ENCODE results near the gene CAMK1D.

Gene CAMK1D

DNA sequence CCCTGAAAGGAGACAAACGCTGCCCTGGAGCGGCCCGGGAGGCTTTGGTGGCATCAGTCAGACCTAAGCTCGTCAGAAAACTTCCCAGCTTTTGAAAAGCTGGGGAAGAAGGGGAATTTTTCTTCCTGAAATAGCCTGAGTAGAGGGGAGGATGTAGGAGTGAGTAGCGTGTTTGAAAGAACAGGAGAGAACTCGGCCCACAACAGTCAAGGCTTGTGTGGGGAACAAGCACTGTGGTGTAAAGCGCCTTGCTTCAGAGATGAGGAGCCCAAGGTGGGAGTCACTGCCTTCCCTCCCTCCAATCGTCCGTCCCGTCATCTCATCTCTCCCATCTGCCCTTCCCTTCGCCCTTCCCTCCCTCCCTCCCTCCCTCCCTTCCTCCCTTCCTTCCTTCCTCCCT is 273.3 kb downstream of the CAMK1D start:
- H3K9me3 ChIP-seq (replicated peaks; ENCODE audit: insufficient read depth, low read length), result no peaks in the 10 kb centered on the region
- no peak overlapping the region for H3K4me2 ChIP-seq (ENCODE audit: low read depth, low read length)
- H3K36me3 ChIP-seq (replicated peaks; ENCODE audit: insufficient read depth, low read length), result no peaks in the 10 kb centered on the region
- H3K9me2 ChIP-seq (replicated peaks; ENCODE audit: insufficient read depth, low read length), result no peaks in the 10 kb centered on the region
- peaks cover 10% of the 10 kb centered on the region for H3K79me2 ChIP-seq (ENCODE audit: low read length)
- no peaks in the 10 kb centered on the region for H4K20me1 ChIP-seq (ENCODE audit: insufficient read depth, low read length)
- H3K27me3 ChIP-seq (replicated peaks; ENCODE audit: insufficient read depth, low read length), result no peaks in the 10 kb centered on the region
- H3K9ac ChIP-seq (ENCODE audit: low read length), result no peak overlapping the region
- H3F3A ChIP-seq (ENCODE audit: insufficient read depth, low read length), result no peaks in the 10 kb centered on the region
- TF ChIP-seq, protein P1, sequence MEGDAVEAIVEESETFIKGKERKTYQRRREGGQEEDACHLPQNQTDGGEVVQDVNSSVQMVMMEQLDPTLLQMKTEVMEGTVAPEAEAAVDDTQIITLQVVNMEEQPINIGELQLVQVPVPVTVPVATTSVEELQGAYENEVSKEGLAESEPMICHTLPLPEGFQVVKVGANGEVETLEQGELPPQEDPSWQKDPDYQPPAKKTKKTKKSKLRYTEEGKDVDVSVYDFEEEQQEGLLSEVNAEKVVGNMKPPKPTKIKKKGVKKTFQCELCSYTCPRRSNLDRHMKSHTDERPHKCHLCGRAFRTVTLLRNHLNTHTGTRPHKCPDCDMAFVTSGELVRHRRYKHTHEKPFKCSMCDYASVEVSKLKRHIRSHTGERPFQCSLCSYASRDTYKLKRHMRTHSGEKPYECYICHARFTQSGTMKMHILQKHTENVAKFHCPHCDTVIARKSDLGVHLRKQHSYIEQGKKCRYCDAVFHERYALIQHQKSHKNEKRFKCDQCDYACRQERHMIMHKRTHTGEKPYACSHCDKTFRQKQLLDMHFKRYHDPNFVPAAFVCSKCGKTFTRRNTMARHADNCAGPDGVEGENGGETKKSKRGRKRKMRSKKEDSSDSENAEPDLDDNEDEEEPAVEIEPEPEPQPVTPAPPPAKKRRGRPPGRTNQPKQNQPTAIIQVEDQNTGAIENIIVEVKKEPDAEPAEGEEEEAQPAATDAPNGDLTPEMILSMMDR (IDR thresholded peaks at IDR 0.05; ENCODE audit: low read length), result no peak
- TF ChIP-seq EZH2 (optimal IDR thresholded peaks at IDR 0.05; ENCODE audit: low read depth, low read length) (no peak), EZH2phosphoT487 (IDR thresholded peaks at IDR 0.05; ENCODE audit: low read length) (no peak)
- no peaks in the 10 kb centered on the region for H3K4me1 ChIP-seq (ENCODE audit: low read length)
- no peak overlapping the region for H3K27ac ChIP-seq (ENCODE audit: low read length)
- H3K4me3 ChIP-seq (ENCODE audit: low read length), result no peak overlapping the region
- DNase-seq, result no peak
- H2AFZ ChIP-seq (ENCODE audit: low read length), result no peak overlapping the region

- no peak for DNase-seq
- no peak overlapping the region for H3K4me3 ChIP-seq (ENCODE audit: low read length)
- H3K4me1 ChIP-seq (ENCODE audit: low read length), result no peaks in the 10 kb centered on the region
- no peak overlapping the region for H2AFZ ChIP-seq (ENCODE audit: low read length)
- no peaks in the 10 kb centered on the region for H3K9me3 ChIP-seq (replicated peaks; ENCODE audit: insufficient read depth, low read length)
- no peaks in the 10 kb centered on the region for H3K27me3 ChIP-seq (replicated peaks; ENCODE audit: insufficient read depth, low read length)
- H3K9me2 ChIP-seq (replicated peaks; ENCODE audit: insufficient read depth, low read length), result no peaks in the 10 kb centered on the region
- H3F3A ChIP-seq (ENCODE audit: insufficient read depth, low read length), result no peaks in the 10 kb centered on the region
- no peak overlapping the region for H3K9ac ChIP-seq (ENCODE audit: low read length)
- H3K4me2 ChIP-seq (ENCODE audit: low read depth, low read length), result no peak overlapping the region
- H3K36me3 ChIP-seq (replicated peaks; ENCODE audit: insufficient read depth, low read length), result no peaks in the 10 kb centered on the region
- 0 out of 2 replicates have a peak, but pooled peaks cover 13% of the 10 kb centered on the region for H3K79me2 ChIP-seq (ENCODE audit: low read length)
- H3K27ac ChIP-seq (ENCODE audit: low read length), result no peak overlapping the region
- no peak for TF ChIP-seq EZH2phosphoT487 (IDR thresholded peaks at IDR 0.05; ENCODE audit: low read length)
- TF ChIP-seq, protein P1 (IDR thresholded peaks at IDR 0.05; ENCODE audit: low read length), result no peak
- no peak for TF ChIP-seq EZH2 (optimal IDR thresholded peaks at IDR 0.05; ENCODE audit: low read depth, low read length)
- H4K20me1 ChIP-seq (ENCODE audit: insufficient read depth, low read length), result no peaks in the 10 kb centered on the region
Measured at GRCh38 chr10:12625393-12626023, 276.2 kb downstream of the CAMK1D start.

GRCh38 chr10:12628153-12628552 is 278.8 kb downstream of the CAMK1D start:
- H3K79me2 ChIP-seq (ENCODE audit: low read length), result 0 out of 2 replicates have a peak, but pooled peaks cover 17% of the 10 kb centered on the region
- no peaks in the 10 kb centered on the region for H3K9me2 ChIP-seq (replicated peaks; ENCODE audit: insufficient read depth, low read length)
- no peak overlapping the region for H3K4me3 ChIP-seq (ENCODE audit: low read length)
- no peaks in the 10 kb centered on the region for H3K36me3 ChIP-seq (replicated peaks; ENCODE audit: insufficient read depth, low read length)
- no peak overlapping the region for H3K4me2 ChIP-seq (ENCODE audit: low read depth, low read length)
- H4K20me1 ChIP-seq (ENCODE audit: insufficient read depth, low read length), result no peaks in the 10 kb centered on the region
- H3K27ac ChIP-seq (ENCODE audit: low read length), result no peak overlapping the region
- DNase-seq, result no peak
- H3K4me1 ChIP-seq (ENCODE audit: low read length), result no peaks in the 10 kb centered on the region
- no peak overlapping the region for H3K9ac ChIP-seq (ENCODE audit: low read length)
- no peak overlapping the region for H2AFZ ChIP-seq (ENCODE audit: low read length)
- H3F3A ChIP-seq (ENCODE audit: insufficient read depth, low read length), result no peaks in the 10 kb centered on the region
- TF ChIP-seq EZH2phosphoT487 (IDR thresholded peaks at IDR 0.05; ENCODE audit: low read length) (no peak), EZH2 (optimal IDR thresholded peaks at IDR 0.05; ENCODE audit: low read depth, low read length) (no peak)
- TF ChIP-seq, protein P1 (IDR thresholded peaks at IDR 0.05; ENCODE audit: low read length), result no peak
- H3K9me3 ChIP-seq (replicated peaks; ENCODE audit: insufficient read depth, low read length), result no peaks in the 10 kb centered on the region
- H3K27me3 ChIP-seq (replicated peaks; ENCODE audit: insufficient read depth, low read length), result no peaks in the 10 kb centered on the region
